ENCODE data around the gene TRAF6.
"Not testable (repeated sequence)": the region's sequence is repeated elsewhere in the genome, so short reads cannot be mapped to it uniquely, and the experiment has no call there.

TRAF6 gene

GRCh38 chr11:36509694-36510593 lies at the start of gene TRAF6:
Gene TRAF6 (minus strand): TSS chr11:36510272. CDS start chr11:36501515, 8,757 bp downstream.
- peak; percentile 85 for DNase-seq

GRCh38 chr11:36558571-36559413 lies 48.7 kb upstream of the TRAF6 start:
- DNase-seq: no peak

GRCh38 chr11:36557991-36558390 lies 47.9 kb upstream of the TRAF6 start:
- no peak for DNase-seq

- not testable (repeated sequence) for DNase-seq
Observed at GRCh38 chr11:36557390-36557789, 47.3 kb upstream of the TRAF6 start.

- DNase-seq: no peak
Observed at GRCh38 chr11:36550385-36551115, 40.5 kb upstream of the TRAF6 start.

GRCh38 chr11:36540998-36541397 lies 30.9 kb upstream of the TRAF6 start:
- DNase-seq: peak; percentile 26

GRCh38 chr11:36534276-36534840 lies 24.3 kb upstream of the TRAF6 start:
- DNase-seq: no peak

- DNase-seq: no peak
Observed at GRCh38 chr11:36532941-36533601, 23.0 kb upstream of the TRAF6 start.

- no peak for DNase-seq
Observed at GRCh38 chr11:36530840-36531239, 20.8 kb upstream of the TRAF6 start.

GRCh38 chr11:36513965-36514364 lies 3.9 kb upstream of the TRAF6 start:
- DNase-seq: peak; percentile 17

GRCh38 chr11:36512016-36512415 lies 1.9 kb upstream of the TRAF6 start:
- no peak for DNase-seq

- not testable (repeated sequence) for DNase-seq
Observed at GRCh38 chr11:36511062-36511461, 990 bp upstream of the TRAF6 start.

GRCh38 chr11:36510594-36510942 lies 496 bp upstream of the TRAF6 start:
- peak; percentile 69 for DNase-seq

- peak; percentile 45 for DNase-seq
Observed at GRCh38 chr11:36509201-36509639, 852 bp downstream of the TRAF6 start.

- DNase-seq: no peak
Observed at GRCh38 chr11:36508743-36509142, 1.3 kb downstream of the TRAF6 start.

- DNase-seq: no peak
Observed at GRCh38 chr11:36507824-36508489, 2.1 kb downstream of the TRAF6 start.

- no peak for DNase-seq
Observed at GRCh38 chr11:36501236-36501635, 8.8 kb downstream of the TRAF6 start.

- peak; percentile 94 for DNase-seq
Observed at GRCh38 chr11:36500315-36500721, 9.8 kb downstream of the TRAF6 start.

GRCh38 chr11:36499315-36499714 lies 10.8 kb downstream of the TRAF6 start:
- no peak for DNase-seq

- no peak for DNase-seq
Observed at GRCh38 chr11:36498721-36499120, 11.4 kb downstream of the TRAF6 start.

- DNase-seq: no peak
Observed at GRCh38 chr11:36493332-36493731, 16.7 kb downstream of the TRAF6 start.
